Pericardium fibroblast (primary cell): ENCODE results near the gene CCDC141. TPM values are rescaled to one million over a fixed set of nuclear protein-coding genes. Genes with fewer than 3 reads are reported as not detected.

ENCODE experiments used
- total RNA-seq: library from RNA; depleted of rRNA; stranded (reverse); fragments of >200 nt; gene quantifications from 2 replicates; pipeline ENCODE4 v1.2.3, GENCODE V29; 2015

CCDC141 gene, protein sequence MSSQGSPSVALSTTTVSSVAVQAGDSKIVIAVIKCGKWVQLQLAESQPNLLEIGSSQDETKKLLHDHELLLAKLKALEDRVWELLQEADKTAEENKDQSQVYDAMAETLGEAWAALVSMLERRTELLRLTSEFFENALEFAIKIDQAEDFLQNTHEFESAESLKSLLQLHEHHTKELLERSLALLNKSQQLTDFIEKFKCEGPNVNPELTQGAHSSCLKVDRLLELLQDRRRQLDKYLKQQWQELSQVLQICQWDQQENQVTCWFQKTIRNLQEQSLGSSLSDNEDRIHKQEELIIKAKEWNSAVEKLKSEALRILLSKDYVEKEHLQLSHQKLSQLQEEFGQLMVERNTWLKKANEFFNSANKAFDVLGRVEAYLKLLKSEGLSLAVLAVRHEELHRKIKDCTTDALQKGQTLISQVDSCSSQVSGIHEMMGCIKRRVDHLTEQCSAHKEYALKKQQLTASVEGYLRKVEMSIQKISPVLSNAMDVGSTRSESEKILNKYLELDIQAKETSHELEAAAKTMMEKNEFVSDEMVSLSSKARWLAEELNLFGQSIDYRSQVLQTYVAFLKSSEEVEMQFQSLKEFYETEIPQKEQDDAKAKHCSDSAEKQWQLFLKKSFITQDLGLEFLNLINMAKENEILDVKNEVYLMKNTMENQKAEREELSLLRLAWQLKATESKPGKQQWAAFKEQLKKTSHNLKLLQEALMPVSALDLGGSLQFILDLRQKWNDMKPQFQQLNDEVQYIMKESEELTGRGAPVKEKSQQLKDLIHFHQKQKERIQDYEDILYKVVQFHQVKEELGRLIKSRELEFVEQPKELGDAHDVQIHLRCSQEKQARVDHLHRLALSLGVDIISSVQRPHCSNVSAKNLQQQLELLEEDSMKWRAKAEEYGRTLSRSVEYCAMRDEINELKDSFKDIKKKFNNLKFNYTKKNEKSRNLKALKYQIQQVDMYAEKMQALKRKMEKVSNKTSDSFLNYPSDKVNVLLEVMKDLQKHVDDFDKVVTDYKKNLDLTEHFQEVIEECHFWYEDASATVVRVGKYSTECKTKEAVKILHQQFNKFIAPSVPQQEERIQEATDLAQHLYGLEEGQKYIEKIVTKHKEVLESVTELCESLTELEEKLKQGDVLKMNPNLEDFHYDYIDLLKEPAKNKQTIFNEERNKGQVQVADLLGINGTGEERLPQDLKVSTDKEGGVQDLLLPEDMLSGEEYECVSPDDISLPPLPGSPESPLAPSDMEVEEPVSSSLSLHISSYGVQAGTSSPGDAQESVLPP (N-terminal part only)
- total RNA-seq: 0.17 TPM in 1 of 2 replicates, not detected in the other

DNA sequence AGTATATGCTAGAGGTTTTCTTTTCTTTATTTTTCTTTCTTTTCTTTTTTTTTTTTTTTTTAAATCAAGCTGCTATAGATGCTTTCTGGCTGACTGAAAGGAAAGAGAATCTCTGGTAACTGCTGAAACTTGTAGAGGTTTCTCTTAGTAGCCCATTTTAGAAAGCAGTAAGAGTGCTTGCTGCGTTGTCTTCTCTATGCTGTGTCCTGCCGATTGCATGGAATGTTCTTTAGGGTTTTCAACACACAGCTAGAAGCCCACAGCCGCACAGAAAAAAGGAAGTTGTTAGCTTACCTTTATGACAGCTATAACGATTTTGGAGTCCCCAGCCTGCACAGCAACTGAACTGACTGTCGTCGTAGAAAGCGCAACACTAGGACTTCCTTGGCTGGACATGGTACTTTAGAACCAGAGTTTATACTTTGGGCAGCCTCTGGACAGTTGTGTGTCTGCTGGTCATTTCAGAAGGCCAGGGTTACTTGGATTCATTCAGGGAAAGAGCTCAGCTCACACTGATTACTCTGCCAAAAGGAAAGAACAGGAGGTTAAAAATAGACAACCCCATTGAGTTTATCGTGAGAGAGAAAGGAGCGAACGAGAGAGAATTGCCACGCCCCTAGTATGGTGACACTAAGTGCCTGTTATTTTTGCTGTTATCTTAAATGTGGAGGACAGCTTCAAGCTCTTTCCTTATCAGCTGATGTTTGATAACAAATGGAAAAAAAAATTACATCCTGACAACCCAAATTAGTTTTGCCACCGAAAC is at the start of gene CCDC141:
CCDC141 (minus strand) TSS at position 592 of the 766 bp plus-strand sequence; CDS start at position 396, 196 bp downstream.

DNA sequence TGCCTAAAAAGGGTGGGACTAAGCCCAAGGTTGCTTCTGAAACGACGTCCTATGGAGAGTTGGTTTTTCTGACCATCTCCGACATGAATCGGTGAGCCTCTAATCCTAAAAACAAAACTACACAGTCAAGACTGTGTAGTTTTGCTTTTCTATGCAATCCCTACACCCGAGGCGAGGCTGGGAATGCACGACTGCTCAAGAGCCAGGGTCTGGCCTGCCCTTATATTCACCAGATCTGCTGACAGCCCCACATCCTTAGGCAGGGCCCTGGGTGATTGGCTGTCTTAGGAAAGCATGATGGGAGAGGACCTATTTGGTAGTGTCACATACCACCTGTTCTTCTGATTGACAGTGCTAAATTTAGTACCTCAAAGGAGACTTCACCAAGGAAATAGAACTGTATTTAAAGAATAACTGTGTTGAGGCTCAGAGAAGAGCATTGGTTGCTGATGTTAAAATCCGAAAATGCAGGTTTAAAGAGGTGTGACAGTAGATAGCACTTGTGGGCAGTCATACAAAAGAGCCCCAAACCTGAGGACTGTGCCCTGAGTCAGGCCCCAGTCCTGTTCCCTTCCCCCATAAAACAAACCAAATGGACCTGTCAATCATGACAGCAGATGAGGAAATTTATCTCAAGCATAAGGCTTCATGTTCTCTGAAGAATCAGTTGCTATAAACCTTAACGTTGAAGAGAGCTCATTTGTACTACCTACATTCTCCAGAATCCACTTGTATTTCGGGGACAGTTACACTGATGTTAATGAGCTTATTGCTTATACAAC is 242.5 kb downstream of the CCDC141 start, which contains the start of gene TTN:
TTN (minus strand) TSS at position 197 of the 782 bp plus-strand sequence. CDS start 2,781 bp downstream, outside the sequence.

Other genes with a start within 250 kb of the CCDC141 start
- gene TTN, start 242.7 kb downstream of the CCDC141 start, total RNA-seq: under 0.01 and 12.0 TPM in 2 replicates
- 12.5 and 14.7 TPM in 2 replicates for gene SESTD1, start 214.7 kb upstream of the CCDC141 start, total RNA-seq